T47D (cell line): ENCODE measurements around the gene CRIP2.

Experiments used
- DNase-seq, 2 experiments: peaks; one replicate each; pipeline versions ENCODE4 v3.0.0 to v3.0.0-alpha.2; 2011 to 2012; ENCODE audit warnings: low read depth in 1 of 2, low spot score in 1 of 2
- JUND ChIP-seq: IDR thresholded peaks from 2 replicates; pipeline ENCODE4 v1.6.1; 2012; ENCODE audit warnings: low read depth
- in situ Hi-C: cut with HindIII; loops from 2 replicates; pipeline ENCODE4 v1.10.0; 2016; ENCODE audit warnings: low sequenced_read_pairs, low pct_unique_long_range_greater_than_20kb

The CRIP2 gene

DNA sequence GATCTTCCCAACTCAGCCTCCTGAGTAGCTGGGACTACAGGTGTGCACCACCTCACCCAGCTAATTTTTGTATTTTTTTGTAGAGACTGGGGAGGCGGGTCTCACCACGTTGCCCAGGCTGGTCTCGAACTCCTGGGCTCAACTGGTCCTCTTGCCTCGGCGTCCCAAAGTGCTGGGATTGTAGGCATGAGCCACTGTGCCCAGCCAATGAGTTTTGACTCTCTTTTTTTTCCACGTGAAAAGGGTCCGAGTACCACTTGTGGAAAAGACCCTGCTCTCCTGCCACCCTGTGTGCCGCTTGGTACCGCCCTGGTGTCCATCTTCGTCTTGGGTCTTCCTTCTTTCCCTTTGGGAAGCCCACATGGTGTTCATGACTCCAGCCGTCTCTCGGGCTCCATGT lies 34.0 kb downstream of the CRIP2 start:
- no peak for TF ChIP-seq JUND
- in situ Hi-C loops = no loop called here
- no peak for DNase-seq

DNA sequence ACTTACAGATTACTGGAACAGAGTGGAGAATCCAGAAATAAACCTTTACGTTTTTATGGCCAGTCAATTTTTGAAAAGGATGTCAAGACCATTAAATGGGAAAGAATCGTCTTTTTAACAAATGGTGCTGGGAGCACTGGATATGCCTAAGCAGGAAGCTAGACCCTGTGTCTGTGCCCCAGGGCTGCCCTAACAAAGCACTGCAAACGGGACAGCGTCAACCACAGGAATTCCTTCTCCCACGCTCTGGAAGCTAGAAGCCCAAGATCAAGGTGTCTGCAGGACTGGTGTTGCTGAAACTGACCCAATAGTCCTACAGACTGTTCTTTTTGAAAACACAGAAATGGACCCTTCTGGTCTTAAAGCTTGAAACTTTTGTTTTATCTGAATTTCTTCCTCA lies 42.5 kb downstream of the CRIP2 start:
- in situ Hi-C loops = no loop called here
- peak in 1 of 2 experiments; percentile 85 for DNase-seq
- no peak for TF ChIP-seq JUND

DNA sequence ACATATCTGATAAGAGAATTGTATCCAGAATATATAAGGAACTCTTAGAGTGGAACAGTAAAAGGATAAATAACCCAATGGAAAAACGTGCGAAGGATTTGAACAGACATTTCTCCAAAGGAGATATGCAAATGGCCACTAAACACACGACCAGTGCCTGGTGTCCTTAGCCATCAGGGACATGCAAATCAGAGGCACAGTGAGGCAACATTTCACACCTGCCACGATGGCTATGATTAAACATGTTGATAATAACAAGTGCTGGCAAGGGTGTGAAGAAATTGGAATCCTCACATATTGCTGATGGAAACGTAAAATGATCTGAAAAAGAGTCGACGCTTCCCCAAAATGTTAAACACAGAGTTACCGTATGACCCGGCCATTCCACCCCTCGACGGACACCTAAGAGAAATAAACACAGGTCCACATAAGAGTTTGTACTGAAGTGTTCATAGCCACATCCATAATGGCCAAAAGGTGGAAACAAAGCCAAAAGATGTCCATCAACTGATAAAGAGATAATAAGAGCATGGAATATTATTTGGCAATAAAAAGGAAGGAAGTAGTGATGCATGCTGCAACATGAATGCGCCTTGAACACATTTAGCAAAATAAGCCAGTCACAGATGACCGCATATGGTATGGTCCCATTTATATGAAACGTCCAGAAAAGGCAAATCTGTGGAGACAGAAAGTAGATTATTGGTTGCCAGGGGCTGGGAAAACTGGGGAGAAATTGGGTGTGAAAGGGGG lies 45.5 kb downstream of the CRIP2 start:
- no peak for DNase-seq
- TF ChIP-seq JUND = no peak
- in situ Hi-C loops = no loop called here

DNA sequence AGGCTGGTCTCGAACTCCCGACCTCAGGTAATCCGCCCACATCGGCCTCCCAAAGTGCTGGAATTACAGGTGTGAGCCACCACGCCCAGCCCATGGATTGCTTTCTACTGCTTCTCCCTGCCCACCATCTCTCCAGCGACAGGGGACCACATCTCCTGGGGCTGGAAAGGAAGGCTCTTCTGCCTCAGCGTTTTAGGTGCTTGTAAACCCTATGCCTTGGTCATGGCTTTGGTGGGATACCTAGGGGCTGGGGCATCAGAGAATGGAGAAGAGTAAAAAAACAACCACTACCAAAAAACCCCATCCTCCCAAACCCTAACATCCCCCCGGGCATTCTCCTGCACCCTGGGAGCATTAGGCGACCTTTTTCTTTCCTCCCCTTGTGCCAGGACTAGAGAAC lies 50.7 kb downstream of the CRIP2 start:
- no peak for TF ChIP-seq JUND
- in situ Hi-C loops = no loop called here
- DNase-seq = no peak

DNA sequence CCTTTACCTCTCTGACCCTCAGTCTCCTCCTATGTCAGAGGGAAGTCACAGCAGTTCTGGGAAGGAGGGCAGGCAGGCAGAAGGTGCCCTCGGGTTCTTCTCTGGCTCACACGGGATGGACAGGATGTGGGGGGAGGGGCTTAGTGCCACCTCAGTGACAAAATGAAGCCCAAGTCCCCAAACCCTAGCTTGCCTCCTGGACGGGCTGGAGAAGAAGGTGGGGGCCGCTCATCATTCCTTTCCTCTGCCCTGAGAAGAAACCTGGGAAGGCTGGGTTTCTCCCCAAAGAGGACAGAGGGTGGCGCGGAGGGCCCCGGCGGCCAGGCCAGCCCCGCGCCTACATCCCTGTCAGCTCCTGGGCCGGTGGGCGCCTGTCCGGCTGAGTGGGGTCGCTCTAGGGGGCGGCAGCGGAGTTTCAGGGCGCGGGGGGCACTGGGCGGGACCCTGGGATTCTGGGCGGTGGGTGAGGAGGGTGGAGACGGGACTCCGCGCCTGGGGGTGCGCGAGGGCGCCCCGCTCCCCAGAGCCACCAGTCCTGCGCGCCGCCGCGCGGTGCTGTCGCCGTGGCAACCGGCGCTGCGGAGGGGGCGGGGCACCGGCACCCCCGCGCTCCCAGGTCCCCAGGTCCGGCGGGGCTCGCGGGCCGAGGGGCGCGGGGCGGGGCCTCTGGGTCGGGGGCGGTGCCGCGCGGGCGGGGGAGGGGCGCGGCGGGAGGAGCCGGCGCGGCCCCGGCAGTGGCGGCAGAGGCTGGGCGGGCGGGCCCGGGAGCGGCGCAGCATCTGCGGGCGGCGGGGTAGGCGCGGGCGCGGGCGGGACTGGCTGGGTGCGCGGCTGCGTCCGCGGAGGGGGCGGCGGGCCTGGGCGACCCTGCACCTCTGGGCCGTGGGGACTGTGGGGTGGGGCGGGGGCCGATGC lies 51.5 kb downstream of the CRIP2 start, which contains the start of gene TMEM121:
Gene TMEM121, plus strand, starts transcription at position 723 of the 915 bp plus-strand sequence. CDS start 2,252 bp downstream, outside the sequence.
- DNase-seq = peak; percentile 55 to 68
- in situ Hi-C loops = no loop called here
- TF ChIP-seq JUND = no peak

DNA sequence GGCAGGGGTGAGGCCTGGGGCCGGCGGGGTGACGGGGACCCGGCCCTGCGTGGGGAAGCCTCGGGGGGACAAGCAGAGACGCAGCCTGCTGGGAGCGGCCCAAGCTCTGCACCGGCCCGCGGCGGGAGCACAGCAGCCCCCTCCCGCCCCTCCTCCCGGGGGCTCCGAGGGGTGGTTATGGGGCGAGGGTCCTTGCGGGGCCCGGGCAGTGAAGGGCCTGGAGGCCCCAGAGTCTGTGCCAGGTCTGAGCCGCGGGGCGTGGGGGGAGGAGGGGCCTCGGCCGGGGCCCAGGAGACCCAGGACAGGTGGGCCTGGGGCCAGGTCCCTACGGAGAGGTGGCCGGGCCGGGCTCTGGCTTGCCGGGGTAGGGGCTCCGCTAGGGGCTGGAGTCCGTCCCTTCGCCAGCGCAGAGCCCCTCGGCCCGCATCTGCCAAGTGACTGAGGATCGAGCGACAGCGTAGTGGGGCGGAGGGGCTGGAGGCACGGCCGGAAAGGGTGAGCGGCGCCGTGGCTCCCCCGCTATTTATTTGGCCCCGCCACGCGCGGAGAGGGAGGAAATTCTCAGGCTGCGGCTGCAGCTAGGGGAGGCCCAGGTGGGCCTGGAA lies 52.3 kb downstream of the CRIP2 start:
- TF ChIP-seq JUND = no peak
- no peak for DNase-seq
- in situ Hi-C loops = no loop called here

DNA sequence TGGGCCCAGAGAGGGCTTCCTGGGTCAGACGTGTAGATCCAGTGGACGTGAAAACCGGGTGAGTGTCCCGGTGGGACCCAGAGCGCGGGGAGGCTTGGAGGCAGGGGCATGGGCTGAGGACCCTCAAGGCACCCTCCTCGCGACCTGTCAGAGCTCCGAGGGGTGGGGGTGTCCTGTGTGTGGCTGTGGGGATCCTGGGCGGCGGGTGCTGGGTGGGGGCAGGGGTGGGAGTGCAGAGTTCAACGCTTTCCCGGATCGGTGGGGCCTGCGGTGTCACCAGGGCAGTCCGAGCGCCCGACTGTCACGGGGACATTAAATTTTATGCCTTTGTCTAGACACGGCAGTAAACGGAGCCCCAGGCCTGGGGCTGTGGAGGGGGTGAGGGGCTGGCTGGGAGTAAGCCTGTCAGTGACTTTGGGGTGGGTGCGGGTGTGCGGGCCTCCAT lies 52.8 kb downstream of the CRIP2 start:
- no peak for DNase-seq
- in situ Hi-C loops = no loop called here
- TF ChIP-seq JUND = no peak

DNA sequence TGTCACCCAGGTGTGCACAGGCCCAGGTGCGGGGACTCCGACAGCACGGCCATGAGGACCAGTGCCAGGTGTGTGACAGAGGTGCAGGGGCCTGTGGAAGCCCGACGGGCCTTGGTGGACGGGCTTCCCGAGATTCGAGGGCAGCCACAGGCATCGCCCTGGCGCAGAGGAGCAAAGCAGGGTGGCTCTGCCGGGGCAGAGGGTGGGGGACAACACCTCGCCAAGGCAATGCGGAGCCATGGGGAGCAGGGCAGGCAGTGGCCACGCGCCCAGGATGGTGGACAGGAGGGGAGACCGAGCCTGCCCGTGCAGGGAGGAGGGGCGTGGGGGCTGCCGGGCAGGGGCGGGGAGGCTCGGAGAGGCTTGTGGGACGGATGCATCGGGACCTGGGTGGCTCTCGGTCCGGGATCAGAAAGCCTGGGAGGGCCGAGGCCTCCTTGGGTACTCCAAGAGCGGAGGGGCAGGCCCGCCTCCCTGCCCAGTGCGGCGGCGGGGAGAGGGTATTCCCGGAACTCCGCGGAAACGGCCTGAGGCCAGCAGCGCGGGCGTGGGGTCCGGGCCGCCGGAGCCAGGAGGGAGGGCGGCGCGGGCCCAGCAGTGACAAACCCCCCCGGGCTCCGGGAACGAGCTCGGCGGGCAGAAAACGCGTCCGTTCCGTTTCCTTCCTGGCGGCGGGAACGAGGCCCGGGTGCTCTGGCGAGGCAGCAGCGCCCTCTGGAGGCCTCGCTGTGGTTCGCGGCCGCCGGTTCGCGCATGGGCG lies 53.4 kb downstream of the CRIP2 start:
- DNase-seq = peak; percentile 84 to 99
- in situ Hi-C loops = no loop called here

DNA sequence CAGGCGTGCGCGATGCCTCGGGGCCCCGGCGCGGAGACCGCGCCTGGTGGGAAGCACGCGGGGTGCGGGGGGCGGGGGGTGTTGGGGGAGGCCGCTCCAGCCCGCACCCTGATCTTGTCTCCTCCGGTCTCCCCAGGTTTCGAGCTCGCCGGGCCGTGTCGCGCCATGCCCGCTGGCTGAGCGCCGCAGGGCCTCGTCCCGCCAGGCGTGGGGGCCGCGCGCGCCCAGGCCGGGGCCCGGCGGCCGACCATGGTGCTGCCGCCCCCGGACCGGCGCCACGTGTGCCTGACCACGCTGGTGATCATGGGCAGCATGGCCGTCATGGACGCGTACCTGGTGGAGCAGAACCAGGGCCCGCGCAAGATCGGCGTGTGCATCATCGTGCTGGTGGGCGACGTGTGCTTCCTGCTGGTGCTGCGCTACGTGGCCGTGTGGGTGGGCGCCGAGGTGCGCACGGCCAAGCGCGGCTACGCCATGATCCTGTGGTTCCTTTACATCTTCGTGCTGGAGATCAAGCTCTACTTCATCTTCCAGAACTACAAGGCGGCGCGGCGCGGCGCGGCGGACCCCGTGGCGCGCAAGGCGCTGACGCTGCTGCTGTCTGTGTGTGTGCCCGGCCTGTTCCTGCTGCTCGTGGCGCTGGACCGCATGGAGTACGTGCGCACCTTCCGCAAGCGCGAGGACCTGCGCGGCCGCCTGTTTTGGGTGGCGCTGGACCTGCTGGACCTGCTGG lies 54.1 kb downstream of the CRIP2 start:
- no peak for TF ChIP-seq JUND
- no peak for DNase-seq
- in situ Hi-C loops = no loop called here

More for the DNA sequence above, 53.4 kb downstream of the CRIP2 start:
- no peak for TF ChIP-seq JUND

DNA sequence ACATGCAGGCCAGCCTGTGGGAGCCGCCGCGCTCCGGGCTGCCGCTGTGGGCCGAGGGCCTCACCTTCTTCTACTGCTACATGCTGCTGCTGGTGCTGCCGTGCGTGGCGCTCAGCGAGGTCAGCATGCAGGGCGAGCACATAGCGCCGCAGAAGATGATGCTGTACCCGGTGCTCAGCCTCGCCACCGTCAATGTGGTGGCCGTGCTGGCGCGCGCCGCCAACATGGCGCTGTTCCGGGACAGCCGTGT lies 54.6 kb downstream of the CRIP2 start:
- in situ Hi-C loops = no loop called here
- TF ChIP-seq JUND = no peak
- DNase-seq = no peak
